Stimulated activated naive CD4-positive, alpha-beta T cell (primary cell): ENCODE measurements around the gene GAPVD1.
"Not testable (repeated sequence)": the region's sequence is repeated elsewhere in the genome, so short reads cannot be mapped to it uniquely, and the experiment has no call there.

ENCODE experiments used
- DNase-seq, 6 experiments: peaks; one replicate each; lab custom pipeline; 2025; lab: John Stamatoyannopoulos, UW

The GAPVD1 gene, protein sequence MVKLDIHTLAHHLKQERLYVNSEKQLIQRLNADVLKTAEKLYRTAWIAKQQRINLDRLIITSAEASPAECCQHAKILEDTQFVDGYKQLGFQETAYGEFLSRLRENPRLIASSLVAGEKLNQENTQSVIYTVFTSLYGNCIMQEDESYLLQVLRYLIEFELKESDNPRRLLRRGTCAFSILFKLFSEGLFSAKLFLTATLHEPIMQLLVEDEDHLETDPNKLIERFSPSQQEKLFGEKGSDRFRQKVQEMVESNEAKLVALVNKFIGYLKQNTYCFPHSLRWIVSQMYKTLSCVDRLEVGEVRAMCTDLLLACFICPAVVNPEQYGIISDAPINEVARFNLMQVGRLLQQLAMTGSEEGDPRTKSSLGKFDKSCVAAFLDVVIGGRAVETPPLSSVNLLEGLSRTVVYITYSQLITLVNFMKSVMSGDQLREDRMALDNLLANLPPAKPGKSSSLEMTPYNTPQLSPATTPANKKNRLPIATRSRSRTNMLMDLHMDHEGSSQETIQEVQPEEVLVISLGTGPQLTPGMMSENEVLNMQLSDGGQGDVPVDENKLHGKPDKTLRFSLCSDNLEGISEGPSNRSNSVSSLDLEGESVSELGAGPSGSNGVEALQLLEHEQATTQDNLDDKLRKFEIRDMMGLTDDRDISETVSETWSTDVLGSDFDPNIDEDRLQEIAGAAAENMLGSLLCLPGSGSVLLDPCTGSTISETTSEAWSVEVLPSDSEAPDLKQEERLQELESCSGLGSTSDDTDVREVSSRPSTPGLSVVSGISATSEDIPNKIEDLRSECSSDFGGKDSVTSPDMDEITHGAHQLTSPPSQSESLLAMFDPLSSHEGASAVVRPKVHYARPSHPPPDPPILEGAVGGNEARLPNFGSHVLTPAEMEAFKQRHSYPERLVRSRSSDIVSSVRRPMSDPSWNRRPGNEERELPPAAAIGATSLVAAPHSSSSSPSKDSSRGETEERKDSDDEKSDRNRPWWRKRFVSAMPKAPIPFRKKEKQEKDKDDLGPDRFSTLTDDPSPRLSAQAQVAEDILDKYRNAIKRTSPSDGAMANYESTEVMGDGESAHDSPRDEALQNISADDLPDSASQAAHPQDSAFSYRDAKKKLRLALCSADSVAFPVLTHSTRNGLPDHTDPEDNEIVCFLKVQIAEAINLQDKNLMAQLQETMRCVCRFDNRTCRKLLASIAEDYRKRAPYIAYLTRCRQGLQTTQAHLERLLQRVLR (N-terminal part only)

DNA sequence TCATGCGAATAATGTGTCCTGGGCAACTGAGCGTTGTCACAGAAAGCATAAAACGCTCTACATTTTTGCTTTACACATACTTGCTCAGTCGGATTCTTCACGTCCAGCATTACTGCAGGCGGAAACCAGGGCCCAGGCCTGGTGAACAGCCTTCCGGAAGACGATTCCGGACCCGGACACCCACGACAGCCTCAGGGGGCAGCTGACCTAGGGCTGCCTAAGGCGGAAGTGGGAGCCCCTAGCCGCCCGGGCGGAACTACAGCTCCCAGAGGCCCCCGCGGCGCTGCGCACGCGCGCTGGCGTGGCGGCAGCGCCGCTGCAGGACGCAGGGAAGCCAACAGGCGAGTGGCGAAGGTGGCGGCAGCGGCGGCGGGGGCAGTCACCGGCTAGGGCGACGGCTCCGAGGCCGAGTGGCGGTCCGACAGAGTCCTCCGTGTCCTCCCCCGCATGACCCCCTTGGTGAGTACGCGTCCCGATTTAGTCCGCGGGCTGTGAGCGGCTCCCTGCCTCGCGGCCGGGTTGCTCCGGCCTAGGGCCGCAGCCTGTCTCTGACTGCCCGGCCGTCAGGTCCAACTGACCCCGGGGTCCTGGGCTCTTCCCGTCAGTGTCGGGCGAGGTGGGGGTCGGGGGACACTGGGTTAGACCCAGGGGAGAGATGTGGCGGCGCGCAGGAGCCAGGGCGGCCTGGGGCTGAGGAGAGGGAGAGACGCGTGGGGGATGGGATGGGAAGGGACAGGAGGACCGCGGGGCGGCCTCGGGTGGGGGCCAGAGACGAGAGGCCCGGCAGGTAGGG is at the start of gene GAPVD1:
GAPVD1 (plus strand) TSS at position 326 of the 793 bp plus-strand sequence. CDS start 37,096 bp downstream, outside the sequence.
- DNase-seq = peak; percentile 77 to 91 (median 85)

DNA sequence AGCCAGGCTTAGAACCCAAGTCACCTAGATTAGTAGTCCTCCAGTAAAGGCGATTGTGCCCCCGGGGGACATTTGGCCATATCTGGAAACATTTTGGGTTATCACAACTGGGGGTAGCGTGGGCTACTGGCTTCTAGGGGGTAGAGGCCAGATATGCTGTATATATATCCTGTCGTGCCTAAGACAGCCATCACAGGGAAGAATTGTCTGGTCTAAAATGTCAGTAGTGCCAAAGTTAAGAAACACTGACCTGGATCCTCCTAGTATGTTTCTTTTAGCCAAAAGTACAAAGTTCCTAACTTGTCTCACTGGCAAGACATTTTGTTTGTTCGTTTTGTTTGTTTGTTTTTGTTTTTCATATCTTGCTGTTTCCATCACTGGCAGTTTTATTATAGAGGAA is 47.4 kb upstream of the GAPVD1 start:
- DNase-seq = no peak

DNA sequence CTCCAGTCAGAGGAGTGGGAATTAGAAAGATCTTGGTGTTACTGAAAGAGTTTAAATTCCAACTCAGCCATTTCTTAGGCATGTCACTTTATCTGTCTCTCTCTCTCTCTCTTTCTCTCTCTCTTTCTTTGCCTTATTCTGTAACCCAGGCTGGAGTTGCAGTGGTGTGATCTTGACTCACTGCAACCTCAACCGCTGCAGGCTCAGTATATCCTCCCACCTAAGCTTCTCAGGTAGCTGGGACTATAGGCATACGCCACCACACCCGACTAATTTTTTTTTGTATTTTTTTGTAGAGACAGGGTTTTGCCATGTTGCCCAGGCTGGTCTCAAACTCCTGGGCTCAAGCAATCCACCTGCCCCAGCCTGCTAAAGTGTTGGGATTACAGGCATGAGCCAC is 43.0 kb upstream of the GAPVD1 start:
- no peak for DNase-seq

DNA sequence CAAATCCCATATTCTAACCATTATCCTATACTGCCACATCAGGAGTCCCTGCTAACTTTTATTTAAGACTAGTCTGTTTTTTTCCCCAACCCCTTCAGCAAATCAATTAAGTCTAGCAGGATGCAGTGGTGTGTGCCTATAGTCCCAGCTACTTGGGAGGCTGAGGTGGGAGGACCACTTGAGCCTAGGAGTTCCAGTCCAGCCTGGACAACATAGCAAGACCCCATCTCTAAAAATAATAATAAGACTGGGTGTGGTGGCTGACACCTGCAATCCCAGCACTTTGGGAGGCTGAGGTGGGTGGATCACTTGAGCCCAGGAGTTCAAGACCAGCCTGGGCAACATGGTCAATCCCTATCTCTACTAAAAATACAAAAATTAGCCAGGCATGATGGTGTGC is 36.8 kb upstream of the GAPVD1 start:
- DNase-seq = not testable (repeated sequence)

DNA sequence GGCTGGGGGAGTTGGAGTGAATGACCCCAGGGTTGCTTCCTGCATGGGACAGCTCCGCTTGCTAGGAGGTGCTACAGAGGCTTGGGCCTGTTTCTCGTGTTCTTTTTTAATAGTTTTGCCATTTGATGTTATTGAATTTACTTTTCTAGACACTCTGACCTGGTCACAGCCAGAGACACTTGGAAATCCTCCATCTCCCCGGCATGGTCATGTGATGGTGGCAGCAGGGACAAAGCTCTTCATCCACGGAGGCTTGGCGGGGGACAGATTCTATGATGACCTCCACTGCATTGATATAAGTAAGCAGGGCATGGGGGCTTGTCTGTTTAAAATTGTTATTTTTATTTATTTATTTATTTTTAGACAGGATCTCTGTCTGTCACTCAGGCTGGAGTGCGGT is 33.9 kb upstream of the GAPVD1 start:
- DNase-seq = no peak

DNA sequence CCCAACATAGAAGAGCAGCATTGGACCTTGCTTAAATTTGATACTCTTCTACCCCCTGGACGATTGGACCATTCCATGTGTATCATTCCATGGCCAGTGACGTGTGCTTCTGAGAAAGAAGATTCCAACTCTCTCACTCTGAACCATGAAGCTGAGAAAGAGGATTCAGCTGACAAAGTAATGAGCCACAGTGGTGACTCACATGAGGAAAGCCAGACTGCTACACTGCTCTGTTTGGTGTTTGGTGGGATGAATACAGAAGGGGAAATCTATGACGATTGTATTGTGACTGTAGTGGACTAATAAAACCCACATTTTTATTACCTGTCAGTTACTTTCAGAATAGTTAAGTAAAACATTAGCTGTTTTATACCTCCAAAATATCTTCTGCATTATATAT is 27.9 kb upstream of the GAPVD1 start:
- DNase-seq = no peak

DNA sequence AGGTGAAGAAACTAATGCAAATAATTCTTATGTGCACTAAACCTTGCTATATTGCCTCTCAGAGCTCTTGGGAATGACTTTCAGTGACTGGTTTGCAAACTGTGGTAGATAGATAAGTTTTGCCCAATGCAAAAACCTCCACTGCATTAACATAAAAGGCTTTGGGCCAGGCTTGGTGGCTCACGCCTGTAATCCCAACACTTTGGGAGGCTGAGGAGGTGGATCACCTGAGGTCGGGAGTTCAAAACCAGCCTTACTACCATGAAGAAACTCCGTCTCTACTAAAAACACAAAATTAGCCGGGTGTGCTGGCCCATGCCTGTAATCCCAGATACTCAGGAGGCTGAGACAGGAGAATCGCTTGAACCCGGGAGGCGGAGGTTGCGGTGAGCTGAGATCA is 27.5 kb upstream of the GAPVD1 start:
- not testable (repeated sequence) for DNase-seq

DNA sequence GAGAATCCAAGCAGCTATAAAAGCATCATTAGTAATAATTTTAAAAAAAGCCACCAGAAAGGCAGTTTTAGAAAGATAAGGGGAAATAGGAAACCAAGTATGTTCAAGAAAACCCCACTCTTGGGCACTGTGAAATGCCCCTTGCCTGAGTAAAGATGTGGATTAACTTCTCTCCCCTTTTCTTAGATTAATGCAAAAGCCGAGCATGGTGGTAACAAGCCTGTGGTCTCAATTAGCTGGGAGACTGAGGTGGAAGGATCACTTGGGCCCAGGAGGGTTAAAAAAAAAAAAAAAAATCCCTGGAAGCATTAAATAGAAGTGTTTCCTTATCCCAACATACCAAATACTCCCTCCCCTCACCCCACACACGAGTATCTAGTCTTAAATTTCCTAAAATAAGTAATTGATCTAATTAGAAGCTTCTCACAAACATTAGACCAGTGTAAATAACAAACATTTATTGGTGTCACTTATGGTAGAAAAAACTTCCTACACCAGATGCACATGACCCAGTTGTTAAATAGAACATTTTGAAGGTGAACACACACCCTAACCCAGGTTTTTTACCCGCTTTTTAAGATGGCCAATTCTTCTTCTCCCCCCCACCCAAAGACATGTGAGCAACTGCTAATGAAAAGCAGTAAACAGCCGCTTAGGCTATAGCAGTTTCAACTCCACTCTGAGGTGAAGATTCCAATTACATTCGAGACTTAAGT is 25.7 kb upstream of the GAPVD1 start:
- DNase-seq = no peak

DNA sequence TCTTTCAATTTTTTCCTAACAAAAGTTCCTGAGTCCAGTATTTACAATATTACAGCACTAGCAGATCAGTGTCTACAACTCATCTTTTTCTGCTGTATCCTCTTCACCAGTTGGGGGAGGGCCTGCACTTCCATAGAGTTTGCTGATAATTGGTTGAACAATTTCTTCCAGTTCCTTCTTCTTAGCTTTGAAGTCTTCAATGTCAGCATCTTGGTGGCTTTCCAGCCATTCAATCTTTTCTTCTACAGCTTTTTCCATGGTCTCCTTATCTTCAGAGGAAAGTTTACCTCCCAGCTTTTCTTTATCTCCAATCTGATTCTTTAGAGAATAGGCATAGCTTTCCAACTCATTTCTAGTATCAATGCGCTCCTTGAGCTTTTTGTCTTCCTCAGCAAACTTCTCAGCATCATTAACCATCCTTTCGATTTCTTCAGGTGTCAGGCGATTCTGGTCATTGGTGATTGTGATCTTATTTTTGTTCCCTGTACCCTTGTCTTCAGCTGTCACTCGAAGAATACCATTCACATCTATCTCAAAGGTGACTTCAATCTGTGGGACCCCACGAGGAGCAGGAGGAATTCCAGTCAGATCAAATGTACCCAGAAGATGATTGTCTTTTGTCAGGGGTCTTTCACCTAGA is 25.0 kb upstream of the GAPVD1 start:
- not testable (repeated sequence) for DNase-seq

DNA sequence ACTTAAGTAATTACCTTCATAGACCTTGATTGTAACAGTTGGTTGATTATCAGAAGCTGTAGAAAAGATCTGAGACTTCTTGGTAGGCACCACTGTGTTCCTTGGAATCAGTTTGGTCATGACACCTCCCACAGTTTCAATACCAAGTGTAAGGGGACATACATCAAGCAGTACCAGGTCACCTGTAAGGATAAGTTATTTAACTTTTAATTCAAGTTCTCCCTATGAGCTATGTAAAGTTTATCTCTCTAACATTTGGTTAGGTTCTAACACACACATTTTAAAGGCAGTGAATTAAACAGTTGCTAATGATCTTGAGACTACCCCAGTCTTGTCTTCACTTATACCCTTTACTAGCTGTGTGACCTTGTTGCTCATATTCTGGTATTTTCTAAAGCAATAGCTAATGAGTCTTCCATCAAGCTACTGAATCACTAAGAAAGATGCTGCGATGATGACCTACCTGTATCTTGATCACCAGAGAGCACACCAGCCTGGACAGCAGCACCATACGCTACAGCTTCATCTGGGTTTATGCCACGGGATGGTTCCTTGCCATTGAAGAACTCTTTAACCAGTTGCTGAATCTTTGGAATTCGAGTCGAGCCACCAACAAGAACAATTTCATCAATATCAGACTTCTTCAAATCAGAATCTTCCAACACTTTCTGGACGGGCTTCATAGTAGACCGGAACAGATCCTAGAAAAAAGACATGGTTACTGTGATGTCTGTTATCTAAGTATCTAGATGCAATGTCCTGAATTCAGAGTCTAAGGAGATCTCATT is 23.3 kb upstream of the GAPVD1 start:
- peak in 1 of 6 experiments; percentile 9 for DNase-seq

DNA sequence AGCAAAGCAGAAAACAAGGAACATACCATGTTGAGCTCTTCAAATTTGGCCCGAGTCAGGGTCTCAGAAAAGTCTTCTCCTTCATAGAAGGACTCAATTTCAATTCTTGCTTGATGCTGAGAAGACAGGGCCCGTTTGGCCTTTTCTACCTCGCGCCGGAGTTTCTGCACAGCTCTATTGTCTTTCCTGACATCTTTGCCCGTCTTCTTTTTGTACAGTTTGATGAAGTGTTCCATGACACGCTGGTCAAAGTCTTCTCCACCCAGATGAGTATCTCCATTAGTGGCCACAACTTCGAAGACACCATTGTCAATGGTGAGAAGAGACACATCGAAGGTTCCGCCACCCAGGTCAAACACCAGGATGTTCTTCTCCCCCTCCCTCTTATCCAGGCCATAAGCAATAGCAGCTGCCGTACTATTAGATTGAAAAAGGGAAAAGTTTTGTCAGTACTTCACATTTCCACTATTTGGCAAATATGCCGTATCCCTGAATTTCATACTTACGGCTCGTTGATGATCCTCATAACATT is 22.6 kb upstream of the GAPVD1 start:
- DNase-seq = no peak

DNA sequence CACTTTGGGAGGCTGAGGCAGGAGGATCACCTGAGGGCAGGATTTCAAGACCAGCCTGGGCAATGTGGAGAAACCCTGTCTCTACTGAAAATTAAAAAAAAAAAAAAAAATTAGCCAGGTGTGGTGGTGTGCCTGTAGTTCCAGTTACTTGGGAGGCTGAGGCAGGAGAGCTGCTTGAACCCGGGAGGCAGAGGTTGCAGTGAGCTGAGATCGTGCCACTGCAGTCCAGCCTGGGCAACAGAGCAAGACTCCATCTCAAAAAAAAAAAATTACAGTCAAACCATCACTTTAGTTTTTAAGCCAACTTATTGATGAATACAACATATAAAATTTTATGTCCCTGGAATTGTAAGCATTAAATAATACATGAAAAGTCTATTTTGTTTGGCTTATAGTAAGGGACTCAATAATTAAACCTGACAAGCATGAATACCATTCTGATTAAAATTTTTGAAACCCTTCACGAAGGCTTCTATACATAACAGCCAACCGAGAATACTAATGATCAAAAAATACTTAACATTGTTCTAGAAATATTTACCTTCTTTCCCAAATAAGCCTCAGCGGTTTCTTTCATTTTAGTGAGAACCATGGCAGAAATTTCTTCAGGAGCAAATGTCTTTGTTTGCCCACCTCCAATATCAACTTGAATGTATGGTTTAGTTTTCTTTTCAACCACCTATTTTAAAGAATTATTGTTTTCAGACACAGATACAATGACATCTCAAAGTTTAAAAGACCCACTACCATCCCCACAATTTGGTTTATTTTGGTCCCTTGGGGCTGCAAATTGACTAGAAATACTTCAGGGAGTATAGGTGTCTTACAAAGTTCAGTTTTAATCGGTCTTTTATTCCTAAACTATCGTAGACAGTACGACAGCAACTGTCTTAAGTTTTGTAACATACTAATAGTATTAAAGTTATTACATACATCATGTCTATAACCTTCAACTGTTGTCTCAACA is 21.7 kb upstream of the GAPVD1 start:
- DNase-seq = no peak

DNA sequence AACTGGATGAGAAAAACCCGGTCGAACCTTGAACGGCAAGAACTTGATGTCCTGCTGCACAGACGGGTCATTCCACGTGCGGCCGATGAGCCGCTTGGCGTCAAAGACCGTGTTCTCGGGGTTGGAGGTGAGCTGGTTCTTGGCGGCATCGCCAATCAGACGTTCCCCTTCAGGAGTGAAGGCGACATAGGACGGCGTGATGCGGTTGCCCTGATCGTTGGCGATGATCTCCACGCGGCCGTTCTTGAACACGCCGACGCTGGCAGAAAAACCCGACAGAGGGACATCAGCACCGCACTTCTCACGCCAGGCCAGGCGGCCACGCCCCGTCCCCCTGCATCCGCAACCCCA is 21.0 kb upstream of the GAPVD1 start:
- DNase-seq = peak in 4 of 6 experiments; percentile 50 to 66 (median 54)

DNA sequence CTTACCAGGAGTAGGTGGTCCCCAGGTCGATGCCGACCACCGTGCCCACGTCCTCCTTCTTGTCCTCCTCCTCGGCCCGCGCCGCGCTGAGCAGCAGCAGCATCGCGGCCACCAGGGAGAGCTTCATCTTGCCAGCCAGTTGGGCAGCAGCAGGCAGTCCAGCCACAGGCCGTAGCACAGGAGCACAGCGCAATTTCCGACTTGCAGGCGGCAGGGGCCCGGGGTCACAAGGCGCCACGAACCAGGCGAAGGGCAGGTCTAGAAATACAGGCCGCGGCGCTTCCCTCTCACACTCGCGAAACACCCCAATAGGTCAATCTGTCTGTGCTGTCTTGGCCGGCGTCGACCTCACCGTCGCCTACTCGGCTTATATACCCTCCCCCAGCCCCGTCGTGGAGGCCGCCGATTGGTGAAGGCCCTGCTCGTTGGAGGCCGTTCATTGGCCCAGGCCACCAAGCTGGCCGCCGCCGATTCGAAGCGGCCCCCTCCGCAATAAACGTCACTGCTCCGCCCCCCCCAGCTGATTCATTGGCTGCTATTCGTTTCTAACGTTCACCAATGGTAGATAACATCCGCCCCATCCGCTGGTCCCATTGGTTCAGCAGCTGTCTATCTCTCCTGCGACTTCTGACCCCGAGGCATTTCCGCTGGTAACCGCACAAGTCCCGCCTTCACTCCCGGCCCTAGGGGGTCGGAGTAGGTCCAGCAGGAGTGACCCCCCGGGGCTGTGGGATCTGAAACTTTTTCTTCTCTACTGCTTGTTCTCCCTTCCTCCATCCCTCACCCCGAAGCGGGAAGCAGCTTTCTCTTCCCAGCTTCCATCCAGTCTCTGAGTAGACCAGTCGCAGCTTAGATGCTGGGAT is 20.4 kb upstream of the GAPVD1 start, which contains the start of gene HSPA5:
HSPA5 (minus strand) TSS at position 344 of the 863 bp plus-strand sequence; CDS start at position 127, 217 bp downstream.
- DNase-seq = peak; percentile 97 to 100 (median 98)

DNA sequence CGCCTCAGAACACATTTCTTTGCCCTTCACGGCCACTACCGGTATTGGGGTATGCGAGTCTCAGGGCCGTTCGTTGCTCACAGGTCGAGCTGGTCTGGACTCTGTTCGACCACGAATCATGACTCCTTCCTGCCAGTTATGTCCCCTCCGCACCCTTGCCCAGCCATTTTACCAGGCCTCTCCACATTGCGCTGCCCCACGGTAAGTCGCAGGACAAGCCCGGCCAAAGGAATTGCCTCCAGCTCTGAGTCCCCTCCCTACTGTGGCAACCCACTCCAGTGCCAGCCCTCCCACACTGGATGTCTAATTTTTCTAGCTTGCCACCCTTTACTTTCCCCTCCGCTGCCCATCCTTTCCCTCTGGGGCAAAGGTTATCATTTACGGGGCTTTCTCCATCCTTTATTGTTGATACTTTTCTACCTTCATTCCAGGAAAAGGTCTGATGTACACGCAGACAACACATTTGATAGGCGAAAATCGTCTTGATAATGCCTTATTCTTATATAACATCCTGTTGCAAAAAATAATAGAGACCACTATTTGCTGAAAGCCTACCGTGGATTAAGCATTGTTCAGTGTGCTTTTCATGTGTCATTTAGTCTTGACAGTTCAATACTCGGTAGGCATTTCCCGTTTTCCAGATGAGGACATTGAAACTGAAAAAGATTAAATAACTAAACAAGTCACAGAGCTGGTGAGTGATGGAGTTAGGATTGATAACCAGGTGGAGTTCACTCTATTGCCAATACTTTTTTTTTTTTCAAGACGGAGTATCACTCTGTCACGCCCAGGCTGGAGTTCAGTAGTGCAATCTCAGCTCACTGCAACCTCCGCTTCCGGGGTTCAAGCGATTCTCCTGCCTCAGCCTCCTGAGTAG is 19.5 kb upstream of the GAPVD1 start:
- DNase-seq = peak in 1 of 6 experiments; percentile 44

DNA sequence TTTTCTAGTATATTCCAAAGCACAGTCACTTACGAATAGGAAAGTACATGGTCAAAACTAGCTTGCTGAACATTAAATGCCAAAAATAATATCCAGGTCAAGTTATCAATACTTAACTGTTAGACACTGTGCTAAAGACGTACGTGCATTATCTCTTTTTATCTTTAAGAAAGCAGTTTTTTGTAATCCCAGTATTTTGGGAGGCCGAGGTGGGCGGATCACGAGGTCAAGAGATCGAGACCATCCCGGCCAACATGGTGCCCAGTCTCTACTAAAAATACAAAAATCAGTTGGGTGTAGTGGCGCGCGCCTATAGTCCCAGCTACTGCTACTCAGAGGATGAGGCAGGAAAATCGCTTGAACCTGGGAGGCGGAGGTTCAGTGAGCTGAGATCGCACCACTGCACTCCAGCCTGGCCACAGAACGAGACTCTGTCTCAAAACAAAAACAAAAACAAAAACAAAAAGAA is 17.8 kb upstream of the GAPVD1 start:
- no peak for DNase-seq
